Kidney (tissue), 14 donors: ENCODE results near the gene VRK3. TPM values are rescaled to one million over a fixed set of nuclear protein-coding genes. Genes with fewer than 3 reads are reported as not detected.
A peak's percentile ranks its signal among the peaks of the same experiment; 100 is the strongest.

Experiments
- DNase-seq, 5 donors: peaks; one replicate each; pipeline ENCODE4 v3.0.0-alpha.2; 2013 to 2020
- FAIRE-seq: peaks from 2 replicates; lab custom pipeline; 2012; peaks lifted over from hg19 to GRCh38; lab: Jason Lieb, UNC
- H3K27ac ChIP-seq, 2 donors: one replicate each; pipeline ENCODE4 v1.7.0; 2013; ENCODE audit warnings: low read depth in 2 of 2, low read length in 2 of 2, inconsistent platforms in 1 of 2
- H3K27me3 ChIP-seq: one replicate; pipeline ENCODE4 v1.7.1; 2013; ENCODE audit warnings: low read length, inconsistent platforms; ENCODE audit not compliant: control insufficient read depth, insufficient read depth
- H3K36me3 ChIP-seq, 3 donors: one replicate each; pipeline versions ENCODE4 v1.7.0 to v1.7.1; 2013; ENCODE audit warnings: low read length in 3 of 3, control low read depth in 1 of 3, inconsistent platforms in 1 of 3; ENCODE audit not compliant: insufficient read depth in 3 of 3, control insufficient read depth in 2 of 3
- H3K4me1 ChIP-seq, 3 donors: one replicate each; pipeline versions ENCODE4 v1.7.0 to v1.7.1; 2013; ENCODE audit warnings: low read length in 3 of 3, inconsistent platforms in 1 of 3, low read depth in 1 of 3; ENCODE audit not compliant: control insufficient read depth in 2 of 3, insufficient read depth in 2 of 3
- H3K4me3 ChIP-seq, 3 donors: one replicate each; pipeline versions ENCODE4 v1.7.0 to v1.8.1; 2013; ENCODE audit warnings: low read length in 3 of 3, control low read depth in 1 of 3, inconsistent platforms in 1 of 3
- H3K9ac ChIP-seq, 3 donors: one replicate each; pipeline versions ENCODE4 v1.7.0 to v1.7.1; 2013; ENCODE audit warnings: low read length in 3 of 3, control low read depth in 1 of 3, inconsistent platforms in 1 of 3
- H3K9me3 ChIP-seq, 3 donors: one replicate each; pipeline versions ENCODE4 v1.7.0 to v1.7.1; 2013; ENCODE audit warnings: low read length in 3 of 3, control low read depth in 1 of 3, inconsistent platforms in 1 of 3; ENCODE audit not compliant: control insufficient read depth in 2 of 3, insufficient read depth in 1 of 3
- intact Hi-C: fragments of 100-400 bp; cut with DNase I; formaldehyde crosslinking; loops from one replicate; pipeline ENCODE4 v1.11.1; 2022
- polyA plus RNA-seq: library from polyadenylated mRNA; stranded (reverse); fragments of 350-450 nt; fragmentation: Illumina TruSeq; extraction: RNeasy Lipid Tissue Mini Kit (QIAGEN cat#74804); gene quantifications from one replicate; pipeline ENCODE4 v1.2.3, GENCODE V29; 2014; ENCODE audit warnings: low read depth, low replicate concordance; ENCODE audit not compliant: insufficient read depth
- total RNA-seq: library from RNA; stranded (reverse); fragmentation: NEBNext Ultra II Directional; extraction: Animal tissue kit (Norgen Biotek cat#: 25700); gene quantifications from one replicate; pipeline ENCODE4 v1.2.1, GENCODE V29; 2021
- TF ChIP-seq, protein P1 (sequence below): IDR thresholded peaks from 3 replicates; pipeline ENCODE4 v1.5.1; 2012; ENCODE audit warnings: mild to moderate bottlenecking, moderate library complexity, borderline replicate concordance; ENCODE audit not compliant: insufficient read depth; ENCODE audit errors: extremely low read depth
- donor health status: control.
- donor health status: control.
- donor health status: control.
- donor health status: control.
- donor health status: control.
- donor health status: DM: yes; HTN: yes; CAD: no.
- donor health status: Normal renal cell carcinoma (clear cell type).

Gene VRK3
- total and polyA plus RNA-seq, 2 donors from 2014 or later = 53.2 to 69.0 TPM

DNA sequence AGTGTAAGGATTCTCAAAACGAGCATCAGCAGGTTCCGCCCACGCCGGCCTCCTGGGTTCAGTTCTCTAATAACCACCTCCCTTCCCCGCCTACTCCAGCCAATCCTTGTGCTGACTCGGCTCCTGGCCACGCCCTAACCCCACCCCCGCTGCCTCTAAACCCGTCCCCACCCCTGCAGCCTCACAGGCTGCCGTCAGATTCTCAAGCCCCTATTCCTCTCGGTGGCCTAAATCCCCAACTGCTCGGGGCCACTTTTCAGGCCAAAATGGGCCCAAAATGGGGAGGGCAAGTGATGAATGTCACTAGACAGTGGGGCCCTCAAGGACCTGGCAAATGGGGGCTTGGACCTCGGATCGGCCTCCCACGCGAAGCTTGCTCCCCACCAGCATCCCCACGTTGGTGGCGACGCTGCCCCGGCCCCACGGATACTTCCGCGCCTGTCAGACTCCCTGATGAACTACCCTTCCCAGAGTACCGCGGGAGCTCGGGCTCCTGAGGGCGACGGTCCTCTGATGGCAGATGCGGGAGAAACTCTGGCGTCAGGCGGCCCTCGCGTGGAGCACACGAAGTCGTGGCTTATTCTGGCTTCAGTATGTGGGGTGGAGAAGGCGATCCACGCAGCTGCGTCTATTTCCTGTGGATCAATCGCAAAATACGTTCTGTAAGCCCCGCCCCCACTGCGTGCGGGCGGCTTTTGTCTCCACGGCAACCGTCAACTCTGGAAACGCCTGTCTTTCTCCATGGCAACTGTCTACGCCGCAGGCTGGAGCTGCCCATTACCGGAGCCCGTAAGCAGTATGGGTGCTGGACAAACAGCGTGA lies 25.4 kb upstream of the VRK3 start:
- peak; percentile 87 to 95 (median 91) for DNase-seq
- H3K9ac ChIP-seq = peak overlapping the region; percentile 42 to 66 (median 43)
- H3K36me3 ChIP-seq = peaks cover 10 to 12% (median 10%) of the 10 kb centered on the region in 3 donors
- H3K4me3 ChIP-seq = peak overlapping the region; percentile 64 to 80 (median 79)
- intact Hi-C loops = no loop called here
- peak overlapping the region; percentile 59 to 85 for H3K27ac ChIP-seq
- no peaks in the 10 kb centered on the region for H3K27me3 ChIP-seq
- FAIRE-seq = no peak
- peaks cover 0 to 12% (median 8%) of the 10 kb centered on the region in 3 donors for H3K9me3 ChIP-seq
- no peaks in the 10 kb centered on the region for H3K4me1 ChIP-seq
- TF ChIP-seq, protein P1, sequence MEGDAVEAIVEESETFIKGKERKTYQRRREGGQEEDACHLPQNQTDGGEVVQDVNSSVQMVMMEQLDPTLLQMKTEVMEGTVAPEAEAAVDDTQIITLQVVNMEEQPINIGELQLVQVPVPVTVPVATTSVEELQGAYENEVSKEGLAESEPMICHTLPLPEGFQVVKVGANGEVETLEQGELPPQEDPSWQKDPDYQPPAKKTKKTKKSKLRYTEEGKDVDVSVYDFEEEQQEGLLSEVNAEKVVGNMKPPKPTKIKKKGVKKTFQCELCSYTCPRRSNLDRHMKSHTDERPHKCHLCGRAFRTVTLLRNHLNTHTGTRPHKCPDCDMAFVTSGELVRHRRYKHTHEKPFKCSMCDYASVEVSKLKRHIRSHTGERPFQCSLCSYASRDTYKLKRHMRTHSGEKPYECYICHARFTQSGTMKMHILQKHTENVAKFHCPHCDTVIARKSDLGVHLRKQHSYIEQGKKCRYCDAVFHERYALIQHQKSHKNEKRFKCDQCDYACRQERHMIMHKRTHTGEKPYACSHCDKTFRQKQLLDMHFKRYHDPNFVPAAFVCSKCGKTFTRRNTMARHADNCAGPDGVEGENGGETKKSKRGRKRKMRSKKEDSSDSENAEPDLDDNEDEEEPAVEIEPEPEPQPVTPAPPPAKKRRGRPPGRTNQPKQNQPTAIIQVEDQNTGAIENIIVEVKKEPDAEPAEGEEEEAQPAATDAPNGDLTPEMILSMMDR = no peak

DNA sequence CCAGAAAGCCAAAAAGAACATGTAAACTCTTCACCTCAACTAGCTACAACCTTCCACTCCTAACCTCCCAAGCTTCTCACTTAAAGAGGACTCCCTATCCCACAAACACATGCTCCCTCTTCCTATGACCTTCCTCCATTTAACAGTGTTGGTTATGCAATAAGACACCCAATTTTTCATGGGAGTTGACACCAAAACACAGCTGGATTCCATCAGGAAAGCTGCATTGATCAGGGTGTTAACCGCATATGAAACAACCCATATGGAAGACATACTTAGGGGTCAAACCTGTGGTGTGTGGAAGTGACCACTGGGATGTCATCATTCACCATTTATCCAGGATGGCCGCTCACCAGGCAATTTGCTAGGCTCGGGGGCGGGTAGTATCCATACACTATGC lies 22.5 kb upstream of the VRK3 start:
- Histone ChIP-seq H3K9ac (no peak overlapping the region), H3K9me3 (peaks cover under 1 to 32% (median 20%) of the 10 kb centered on the region in 3 donors), H3K36me3 (peaks cover 28 to 34% (median 32%) of the 10 kb centered on the region in 3 donors), H3K4me1 (no peaks in the 10 kb centered on the region), H3K27ac (no peak overlapping the region), H3K4me3 (no peak overlapping the region), H3K27me3 (no peaks in the 10 kb centered on the region)
- FAIRE-seq = no peak
- TF ChIP-seq, protein P1 = no peak
- intact Hi-C loops = no loop called here
- DNase-seq = no peak

DNA sequence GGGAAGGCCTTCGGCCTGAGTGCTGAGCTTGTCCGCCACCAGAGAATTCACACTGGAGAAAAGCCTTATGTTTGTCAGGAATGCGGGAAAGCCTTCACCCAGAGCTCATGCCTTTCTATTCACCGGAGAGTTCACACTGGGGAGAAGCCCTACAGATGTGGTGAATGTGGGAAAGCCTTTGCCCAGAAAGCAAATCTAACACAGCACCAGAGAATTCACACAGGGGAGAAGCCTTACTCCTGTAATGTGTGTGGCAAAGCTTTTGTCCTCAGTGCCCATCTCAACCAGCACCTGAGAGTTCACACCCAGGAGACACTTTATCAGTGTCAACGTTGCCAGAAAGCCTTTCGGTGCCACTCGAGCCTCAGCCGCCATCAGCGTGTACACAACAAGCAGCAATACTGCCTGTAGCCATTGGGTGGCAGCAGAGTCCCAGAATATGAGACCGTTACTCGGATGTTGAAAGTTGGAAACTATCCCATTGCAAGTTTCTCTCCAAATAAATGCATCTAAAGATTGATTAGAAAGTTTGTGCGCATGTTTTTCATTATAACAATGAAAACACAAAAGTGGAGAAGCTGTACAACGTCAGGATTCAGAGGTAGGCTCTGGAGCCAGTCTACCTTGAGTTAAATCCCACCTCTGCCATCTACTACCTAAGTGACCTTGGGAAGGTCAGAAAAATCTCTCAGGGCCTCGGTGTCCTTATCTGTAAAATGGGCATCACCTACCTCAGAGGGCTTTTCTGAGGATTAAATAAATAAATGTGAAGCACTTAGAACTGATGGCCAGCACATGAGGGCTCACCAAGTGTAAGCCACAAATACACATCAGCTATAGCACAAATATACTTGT lies 21.7 kb upstream of the VRK3 start:
- intact Hi-C loops = no loop called here
- Histone ChIP-seq H3K27ac (no peak overlapping the region), H3K4me3 (no peak overlapping the region), H3K9me3 (peaks cover 2 to 32% (median 20%) of the 10 kb centered on the region in 3 donors), H3K27me3 (no peaks in the 10 kb centered on the region), H3K4me1 (no peaks in the 10 kb centered on the region), H3K36me3 (peaks cover 33 to 42% (median 40%) of the 10 kb centered on the region in 3 donors), H3K9ac (no peak overlapping the region)
- FAIRE-seq = no peak
- DNase-seq = peak in 4 of 5 donors; percentile 63 to 85 (median 73)
- TF ChIP-seq, protein P1 = peak; percentile 64
